Activated CD4-positive, alpha-beta T cell treated with anti-CD3 and anti-CD28 coated beads, Interleukin-2, amount 50 U/mL, for 1 hour (primary cell): ENCODE measurements around the gene ARL4D.
"Not testable (repeated sequence)": the region's sequence is repeated elsewhere in the genome, so short reads cannot be mapped to it uniquely, and the experiment has no call there.

ENCODE experiments used
- DNase-seq: peaks from one replicate; pipeline ENCODE4 v3.0.0-alpha.2; 2020

ARL4D gene

GRCh38 chr17:43398724-43399595 lies at the start of gene ARL4D:
ARL4D (plus strand) TSS chr17:43398993; CDS start chr17:43399733, 740 bp downstream.
- peak; percentile 82 for DNase-seq

GRCh38 chr17:43349142-43349541 lies 49.7 kb upstream of the ARL4D start:
- no peak for DNase-seq

- no peak for DNase-seq
Measured at GRCh38 chr17:43350888-43351361, 47.9 kb upstream of the ARL4D start.

- no peak for DNase-seq
Measured at GRCh38 chr17:43351691-43352090, 47.1 kb upstream of the ARL4D start.

- no peak for DNase-seq
Measured at GRCh38 chr17:43352579-43353331, 46.0 kb upstream of the ARL4D start.

GRCh38 chr17:43353393-43353792 lies 45.4 kb upstream of the ARL4D start:
- no peak for DNase-seq

- no peak for DNase-seq
Measured at GRCh38 chr17:43354371-43354770, 44.4 kb upstream of the ARL4D start.

GRCh38 chr17:43356450-43356849 lies 42.3 kb upstream of the ARL4D start:
- DNase-seq = no peak

GRCh38 chr17:43356999-43357398 lies 41.8 kb upstream of the ARL4D start:
- no peak for DNase-seq

GRCh38 chr17:43359469-43360110 lies 39.2 kb upstream of the ARL4D start:
- no peak for DNase-seq

- peak; percentile 69 for DNase-seq
Measured at GRCh38 chr17:43360376-43360738, 38.4 kb upstream of the ARL4D start.

- DNase-seq = peak; percentile 87
Measured at GRCh38 chr17:43360739-43361505, 37.9 kb upstream of the ARL4D start.

GRCh38 chr17:43363181-43363925 lies 35.4 kb upstream of the ARL4D start:
- no peak for DNase-seq

GRCh38 chr17:43363926-43364285 lies 34.9 kb upstream of the ARL4D start:
- DNase-seq = no peak

GRCh38 chr17:43365356-43365755 lies 33.4 kb upstream of the ARL4D start:
- no peak for DNase-seq

GRCh38 chr17:43365921-43366320 lies 32.9 kb upstream of the ARL4D start:
- not testable (repeated sequence) for DNase-seq

- DNase-seq = no peak
Measured at GRCh38 chr17:43366891-43367736, 31.7 kb upstream of the ARL4D start.

GRCh38 chr17:43367737-43368242 lies 31.0 kb upstream of the ARL4D start:
- no peak for DNase-seq

GRCh38 chr17:43368740-43369506 lies 29.9 kb upstream of the ARL4D start:
- peak; percentile 53 for DNase-seq

- no peak for DNase-seq
Measured at GRCh38 chr17:43369986-43370385, 28.8 kb upstream of the ARL4D start.
